ENCODE results near the gene VTCN1.
"Not testable (repeated sequence)": the region's sequence is repeated elsewhere in the genome, so short reads cannot be mapped to it uniquely, and the experiment has no call there.

Gene VTCN1

GRCh38 chr1:117210831-117211261, at the start of gene VTCN1:
Gene VTCN1, minus strand, starts transcription at chr1:117210927. Its CDS starts 72 bp downstream, at chr1:117210855.
- DNase-seq (ENCODE audit: insufficient read length, low spot score) (no peak), FAIRE-seq (no peak)

- FAIRE-seq: no peak
- DNase-seq (ENCODE audit: insufficient read length, low spot score): no peak
Measured at GRCh38 chr1:117258791-117259190, 48.1 kb upstream of the VTCN1 start.

- FAIRE-seq: not testable (repeated sequence)
Measured at GRCh38 chr1:117258075-117258474, 47.3 kb upstream of the VTCN1 start.

GRCh38 chr1:117257291-117257690, 46.6 kb upstream of the VTCN1 start:
- no peak for FAIRE-seq
- DNase-seq (ENCODE audit: insufficient read length, low spot score): no peak

More at GRCh38 chr1:117258075-117258474, 47.3 kb upstream of the VTCN1 start:
- DNase-seq (ENCODE audit: insufficient read length, low spot score): not testable (repeated sequence)

GRCh38 chr1:117250061-117250606, 39.4 kb upstream of the VTCN1 start:
- FAIRE-seq (no peak), DNase-seq (ENCODE audit: insufficient read length, low spot score) (no peak)

- no peak for DNase-seq (ENCODE audit: insufficient read length, low spot score)
- FAIRE-seq: no peak
Measured at GRCh38 chr1:117244971-117245370, 34.2 kb upstream of the VTCN1 start.

- DNase-seq (ENCODE audit: insufficient read length, low spot score): no peak
- no peak for FAIRE-seq
Measured at GRCh38 chr1:117244306-117244705, 33.6 kb upstream of the VTCN1 start.

GRCh38 chr1:117241512-117241911, 30.8 kb upstream of the VTCN1 start:
- FAIRE-seq (no peak), DNase-seq (ENCODE audit: insufficient read length, low spot score) (no peak)

GRCh38 chr1:117240547-117240946, 29.8 kb upstream of the VTCN1 start:
- DNase-seq (ENCODE audit: insufficient read length, low spot score) (no peak), FAIRE-seq (no peak)

GRCh38 chr1:117239467-117239866, 28.7 kb upstream of the VTCN1 start:
- DNase-seq (ENCODE audit: insufficient read length, low spot score): no peak
- no peak for FAIRE-seq

- FAIRE-seq (no peak), DNase-seq (ENCODE audit: insufficient read length, low spot score) (no peak)
Measured at GRCh38 chr1:117237726-117238381, 27.1 kb upstream of the VTCN1 start.

- FAIRE-seq: no peak
- no peak for DNase-seq (ENCODE audit: insufficient read length, low spot score)
Measured at GRCh38 chr1:117235863-117236465, 25.2 kb upstream of the VTCN1 start.

- no peak for DNase-seq (ENCODE audit: insufficient read length, low spot score)
- FAIRE-seq: no peak
Measured at GRCh38 chr1:117232531-117232930, 21.8 kb upstream of the VTCN1 start.

GRCh38 chr1:117231748-117232373, 21.1 kb upstream of the VTCN1 start:
- no peak for DNase-seq (ENCODE audit: insufficient read length, low spot score)
- no peak for FAIRE-seq

- DNase-seq (ENCODE audit: insufficient read length, low spot score): no peak
- no peak for FAIRE-seq
Measured at GRCh38 chr1:117231312-117231711, 20.6 kb upstream of the VTCN1 start.

GRCh38 chr1:117229217-117229616, 18.5 kb upstream of the VTCN1 start:
- FAIRE-seq: no peak
- no peak for DNase-seq (ENCODE audit: insufficient read length, low spot score)

- FAIRE-seq (no peak), DNase-seq (ENCODE audit: insufficient read length, low spot score) (no peak)
Measured at GRCh38 chr1:117225931-117226330, 15.2 kb upstream of the VTCN1 start.

- DNase-seq (ENCODE audit: insufficient read length, low spot score) (no peak), FAIRE-seq (no peak)
Measured at GRCh38 chr1:117216718-117217117, 6.0 kb upstream of the VTCN1 start.

- FAIRE-seq (no peak), DNase-seq (ENCODE audit: insufficient read length, low spot score) (no peak)
Measured at GRCh38 chr1:117215733-117216462, 5.2 kb upstream of the VTCN1 start.

GRCh38 chr1:117215019-117215418, 4.3 kb upstream of the VTCN1 start:
- FAIRE-seq (no peak), DNase-seq (ENCODE audit: insufficient read length, low spot score) (no peak)

GRCh38 chr1:117213046-117213445, 2.3 kb upstream of the VTCN1 start:
- DNase-seq (ENCODE audit: insufficient read length, low spot score) (no peak), FAIRE-seq (no peak)
